ENCODE measurements around the gene SHROOM2. TPM values are rescaled to one million over a fixed set of nuclear protein-coding genes. Genes with fewer than 3 reads are reported as not detected.

SHROOM2 gene
- total RNA-seq, 1 experiment from 2014 or later: 1.2 TPM

DNA sequence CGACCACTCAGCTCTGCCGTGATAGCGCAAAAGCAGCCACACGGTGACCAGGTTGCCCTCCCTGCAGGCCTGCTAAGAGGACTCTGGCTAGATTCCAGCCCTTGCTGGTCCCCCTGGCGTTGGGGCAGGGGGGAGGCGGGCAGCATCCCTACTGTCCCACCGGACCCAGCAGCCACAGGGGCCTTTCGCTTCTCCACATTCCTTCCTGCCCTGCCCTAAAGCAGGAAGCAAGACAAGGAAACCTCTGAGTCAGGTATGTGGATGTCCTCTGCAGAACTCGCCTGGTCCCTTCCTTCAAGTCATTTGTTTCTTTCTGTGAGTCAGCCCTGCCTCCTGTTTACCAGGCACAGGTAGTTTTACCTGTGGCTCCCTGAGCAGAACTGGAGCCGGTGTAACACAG, 120.7 kb downstream of the SHROOM2 start:
- Mint-ChIP-seq H3K27me3 (ENCODE audit: insufficient read depth, unreplicated experiment) (no peaks in the 10 kb centered on the region), H3K36me3 (ENCODE audit: insufficient read depth, unreplicated experiment) (no peaks in the 10 kb centered on the region), H3K4me3 (ENCODE audit: unreplicated experiment) (no peak overlapping the region), H3K9me3 (ENCODE audit: unreplicated experiment) (no peaks in the 10 kb centered on the region), H3K4me1 (ENCODE audit: insufficient read depth, unreplicated experiment) (peaks cover 40% of the 10 kb centered on the region), H3K27ac (ENCODE audit: low read depth, unreplicated experiment) (no peak overlapping the region)
- POLR2A ChIA-PET: interaction anchor here (1.0 kb wide), 1 partner anchor 9 kb away, joined by 3 read pairs; no protein-coding TSS in a partner anchor
- intact Hi-C loops (cut with micrococcal nuclease): no loop called here
- no TSS peak for BruUV-seq (replicated peaks)
- TF ChIP-seq, protein P1, sequence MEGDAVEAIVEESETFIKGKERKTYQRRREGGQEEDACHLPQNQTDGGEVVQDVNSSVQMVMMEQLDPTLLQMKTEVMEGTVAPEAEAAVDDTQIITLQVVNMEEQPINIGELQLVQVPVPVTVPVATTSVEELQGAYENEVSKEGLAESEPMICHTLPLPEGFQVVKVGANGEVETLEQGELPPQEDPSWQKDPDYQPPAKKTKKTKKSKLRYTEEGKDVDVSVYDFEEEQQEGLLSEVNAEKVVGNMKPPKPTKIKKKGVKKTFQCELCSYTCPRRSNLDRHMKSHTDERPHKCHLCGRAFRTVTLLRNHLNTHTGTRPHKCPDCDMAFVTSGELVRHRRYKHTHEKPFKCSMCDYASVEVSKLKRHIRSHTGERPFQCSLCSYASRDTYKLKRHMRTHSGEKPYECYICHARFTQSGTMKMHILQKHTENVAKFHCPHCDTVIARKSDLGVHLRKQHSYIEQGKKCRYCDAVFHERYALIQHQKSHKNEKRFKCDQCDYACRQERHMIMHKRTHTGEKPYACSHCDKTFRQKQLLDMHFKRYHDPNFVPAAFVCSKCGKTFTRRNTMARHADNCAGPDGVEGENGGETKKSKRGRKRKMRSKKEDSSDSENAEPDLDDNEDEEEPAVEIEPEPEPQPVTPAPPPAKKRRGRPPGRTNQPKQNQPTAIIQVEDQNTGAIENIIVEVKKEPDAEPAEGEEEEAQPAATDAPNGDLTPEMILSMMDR (IDR thresholded peaks at IDR 0.05; ENCODE audit: unreplicated experiment): no peak
- peak; percentile 74 for DNase-seq (ENCODE audit: unreplicated experiment)
- CTCF ChIA-PET: no interaction called here

DNA sequence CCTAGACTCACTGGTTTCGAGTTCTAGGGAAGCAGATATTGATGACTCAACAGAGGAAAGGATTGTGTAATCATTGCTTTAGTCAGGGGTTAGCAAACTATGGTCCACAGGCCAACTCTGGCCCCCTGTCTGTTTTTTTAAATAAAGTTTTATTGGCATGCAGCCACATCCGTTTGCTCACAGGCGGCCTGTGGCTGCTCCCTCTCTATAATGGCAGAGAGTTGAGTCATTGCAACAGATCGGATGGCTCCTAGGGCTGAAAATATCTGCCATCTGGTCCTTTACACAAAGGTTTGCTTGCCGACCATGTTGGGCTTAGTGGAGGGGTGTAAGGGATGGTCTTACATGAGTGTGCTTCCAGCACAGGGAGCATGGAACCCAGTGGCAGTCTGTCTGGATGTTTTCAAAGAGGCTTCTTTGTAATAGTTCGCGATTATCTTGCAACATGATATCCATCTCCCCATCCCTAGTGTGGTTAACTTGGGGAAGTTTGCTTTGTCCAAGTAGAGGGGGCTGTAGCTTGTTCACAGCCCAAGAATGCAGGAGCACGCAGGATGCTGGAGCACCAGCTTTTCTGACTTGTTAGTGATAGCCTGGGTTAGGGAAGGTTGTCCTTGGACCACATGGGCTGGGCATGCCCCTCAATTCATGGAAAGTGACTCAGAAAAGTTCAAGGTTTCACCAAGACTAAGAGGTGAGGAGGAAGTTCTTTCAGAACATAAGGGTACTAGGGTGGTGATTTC, 121.6 kb downstream of the SHROOM2 start:
- POLR2A ChIA-PET: no interaction called here
- Mint-ChIP-seq H3K36me3 (ENCODE audit: insufficient read depth, unreplicated experiment) (no peaks in the 10 kb centered on the region), H3K9me3 (ENCODE audit: unreplicated experiment) (no peaks in the 10 kb centered on the region), H3K4me1 (ENCODE audit: insufficient read depth, unreplicated experiment) (peaks cover 35% of the 10 kb centered on the region), H3K4me3 (ENCODE audit: unreplicated experiment) (no peak overlapping the region), H3K27ac (ENCODE audit: low read depth, unreplicated experiment) (no peak overlapping the region), H3K27me3 (ENCODE audit: insufficient read depth, unreplicated experiment) (no peaks in the 10 kb centered on the region)
- peak; percentile 85 for DNase-seq (ENCODE audit: unreplicated experiment)
- CTCF ChIA-PET: interaction anchor here (0.6 kb wide), 1 partner anchor 480 kb away, joined by 5 read pairs; no protein-coding TSS in a partner anchor
- BruUV-seq (replicated peaks): no TSS peak
- TF ChIP-seq, protein P1 (IDR thresholded peaks at IDR 0.05; ENCODE audit: unreplicated experiment): no peak
- intact Hi-C loops (cut with micrococcal nuclease): no loop called here

DNA sequence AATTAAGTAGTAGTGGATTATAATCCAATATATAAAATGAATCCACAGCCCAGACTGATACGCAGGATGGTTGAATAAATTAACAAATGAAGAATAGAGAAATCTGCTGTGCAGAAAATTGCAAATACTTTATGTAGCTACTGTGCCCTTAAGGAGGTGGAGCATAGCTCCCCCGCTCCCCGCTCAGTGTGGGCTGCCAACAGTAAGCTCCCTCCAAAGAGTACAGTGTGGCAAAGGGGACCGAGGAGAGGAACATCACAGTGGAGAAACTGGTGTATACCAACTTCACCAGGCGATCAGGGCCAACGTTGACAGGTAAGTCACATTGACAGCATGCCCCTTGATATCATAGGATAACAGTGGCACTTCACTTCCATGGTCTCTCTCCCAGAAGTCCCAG, 123.0 kb downstream of the SHROOM2 start:
- Mint-ChIP-seq H3K4me3 (ENCODE audit: unreplicated experiment) (no peak overlapping the region), H3K27ac (ENCODE audit: low read depth, unreplicated experiment) (no peak overlapping the region), H3K9me3 (ENCODE audit: unreplicated experiment) (no peaks in the 10 kb centered on the region), H3K36me3 (ENCODE audit: insufficient read depth, unreplicated experiment) (no peaks in the 10 kb centered on the region), H3K27me3 (ENCODE audit: insufficient read depth, unreplicated experiment) (no peaks in the 10 kb centered on the region), H3K4me1 (ENCODE audit: insufficient read depth, unreplicated experiment) (peaks cover 23% of the 10 kb centered on the region)
- ChIA-PET POLR2A (no interaction called here), CTCF (no interaction called here)
- TF ChIP-seq, protein P1 (IDR thresholded peaks at IDR 0.05; ENCODE audit: unreplicated experiment): no peak
- BruUV-seq (replicated peaks): no TSS peak
- intact Hi-C loops (cut with micrococcal nuclease): no loop called here
- no peak for DNase-seq (ENCODE audit: unreplicated experiment)

DNA sequence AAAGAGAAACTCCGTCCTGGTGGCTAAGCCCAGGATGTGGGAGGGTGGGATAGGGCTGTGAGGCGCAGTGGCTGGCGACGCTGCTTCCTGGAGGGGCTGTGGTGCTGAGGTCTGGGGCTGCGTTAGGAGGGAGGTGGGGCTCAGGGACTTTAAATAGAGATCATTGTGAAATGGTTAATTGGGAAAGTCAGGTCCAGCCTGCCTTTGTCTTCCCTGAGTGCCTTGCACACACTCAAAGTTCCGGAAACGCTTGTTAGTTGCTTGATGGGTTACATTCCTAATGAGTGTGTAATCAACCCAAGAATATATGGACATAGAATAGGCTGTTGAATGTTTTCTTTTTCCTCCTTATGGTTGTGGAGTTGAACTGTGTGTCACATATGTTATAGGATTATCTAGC, 125.3 kb downstream of the SHROOM2 start:
- intact Hi-C loops (cut with micrococcal nuclease): no loop called here

More for the DNA sequence above, 125.3 kb downstream of the SHROOM2 start:
- Mint-ChIP-seq H3K9me3 (ENCODE audit: unreplicated experiment) (no peaks in the 10 kb centered on the region), H3K4me3 (ENCODE audit: unreplicated experiment) (peak overlapping the region; percentile 59), H3K36me3 (ENCODE audit: insufficient read depth, unreplicated experiment) (no peaks in the 10 kb centered on the region), H3K27ac (ENCODE audit: low read depth, unreplicated experiment) (no peak overlapping the region), H3K4me1 (ENCODE audit: insufficient read depth, unreplicated experiment) (peaks cover 23% of the 10 kb centered on the region), H3K27me3 (ENCODE audit: insufficient read depth, unreplicated experiment) (no peaks in the 10 kb centered on the region)
- TF ChIP-seq, protein P1 (IDR thresholded peaks at IDR 0.05; ENCODE audit: unreplicated experiment): no peak
- CTCF ChIA-PET: interaction anchor here (0.7 to 1.6 kb wide), 2 partner anchors 209 to 557 kb away, joined by 3 to 7 read pairs; no protein-coding TSS in a partner anchor
- no TSS peak for BruUV-seq (replicated peaks)
- POLR2A ChIA-PET: no interaction called here
- peak; percentile 81 for DNase-seq (ENCODE audit: unreplicated experiment)

All from MCF 10A (cell line).